MM.1S (cell line): ENCODE data around the gene PCDH9.

Experiments
- EZH2 ChIP-seq: fragments of 300-600 bp; sonication (generic); optimal IDR thresholded peaks from 2 replicates; pipeline ENCODE3; 2017; ENCODE audit warnings: low read depth, mild to moderate bottlenecking, antibody characterized with exemption, low read length, mixed read lengths
- EZH2phosphoT487 ChIP-seq: fragments of 300-600 bp; sonication (generic); IDR thresholded peaks from 2 replicates; pipeline ENCODE4 v1.6.1; 2018; ENCODE audit warnings: antibody characterized with exemption, low read length
- TF ChIP-seq, protein P1 (sequence below): fragments of 300-600 bp; sonication (generic); IDR thresholded peaks from 2 replicates; pipeline ENCODE4 v1.5.1; 2016; ENCODE audit warnings: antibody characterized with exemption, low read length, mixed read lengths

- TF ChIP-seq, protein P1, sequence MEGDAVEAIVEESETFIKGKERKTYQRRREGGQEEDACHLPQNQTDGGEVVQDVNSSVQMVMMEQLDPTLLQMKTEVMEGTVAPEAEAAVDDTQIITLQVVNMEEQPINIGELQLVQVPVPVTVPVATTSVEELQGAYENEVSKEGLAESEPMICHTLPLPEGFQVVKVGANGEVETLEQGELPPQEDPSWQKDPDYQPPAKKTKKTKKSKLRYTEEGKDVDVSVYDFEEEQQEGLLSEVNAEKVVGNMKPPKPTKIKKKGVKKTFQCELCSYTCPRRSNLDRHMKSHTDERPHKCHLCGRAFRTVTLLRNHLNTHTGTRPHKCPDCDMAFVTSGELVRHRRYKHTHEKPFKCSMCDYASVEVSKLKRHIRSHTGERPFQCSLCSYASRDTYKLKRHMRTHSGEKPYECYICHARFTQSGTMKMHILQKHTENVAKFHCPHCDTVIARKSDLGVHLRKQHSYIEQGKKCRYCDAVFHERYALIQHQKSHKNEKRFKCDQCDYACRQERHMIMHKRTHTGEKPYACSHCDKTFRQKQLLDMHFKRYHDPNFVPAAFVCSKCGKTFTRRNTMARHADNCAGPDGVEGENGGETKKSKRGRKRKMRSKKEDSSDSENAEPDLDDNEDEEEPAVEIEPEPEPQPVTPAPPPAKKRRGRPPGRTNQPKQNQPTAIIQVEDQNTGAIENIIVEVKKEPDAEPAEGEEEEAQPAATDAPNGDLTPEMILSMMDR = no peak
- TF ChIP-seq EZH2 (no peak), EZH2phosphoT487 (no peak)
Observed at GRCh38 chr13:66301006-66301405, 929.1 kb downstream of the PCDH9 start.
